Brain microvascular endothelial cell (primary cell): ENCODE data around the gene PRKN.

Experiments
- DNase-seq: peaks from one replicate; pipeline ENCODE4 v3.0.0-alpha.2; 2020
- H3K27ac ChIP-seq: fragments of 250-450 bp; sonication (Bioruptor Pico); 2 replicates; pipeline ENCODE4 v1.5.1; 2020; ENCODE audit warnings: mild to moderate bottlenecking, moderate library complexity
- H3K27me3 ChIP-seq: fragments of 250-450 bp; sonication (Bioruptor Pico); replicated peaks from 2 replicates; pipeline ENCODE4 v1.5.1; 2020; ENCODE audit warnings: mild to moderate bottlenecking
- H3K36me3 ChIP-seq: fragments of 250-450 bp; sonication (Bioruptor Pico); replicated peaks from 2 replicates; pipeline ENCODE4 v1.5.1; 2020; ENCODE audit warnings: mild to moderate bottlenecking
- H3K4me3 ChIP-seq: 2 replicates; pipeline ENCODE4 v1.5.1; 2011; ENCODE audit warnings: low read depth, mild to moderate bottlenecking, control low read depth, low read length, moderate library complexity
- CTCF ChIP-seq: IDR thresholded peaks from 2 replicates; pipeline ENCODE4 v1.5.1; 2011; ENCODE audit warnings: low read depth, mild to moderate bottlenecking, moderate library complexity, low read length, control low read depth, inconsistent platforms; ENCODE audit errors: missing control alignments
- in situ Hi-C: cut with HindIII; loops from 2 replicates; pipeline ENCODE4 v1.10.0; 2017; ENCODE audit warnings: low sequenced_read_pairs, low pct_ligation_motif_present

Gene PRKN

GRCh38 chr6:161366301-161366923, 1361.2 kb downstream of the PRKN start:
- no peak overlapping the region for H3K27ac ChIP-seq

DNA sequence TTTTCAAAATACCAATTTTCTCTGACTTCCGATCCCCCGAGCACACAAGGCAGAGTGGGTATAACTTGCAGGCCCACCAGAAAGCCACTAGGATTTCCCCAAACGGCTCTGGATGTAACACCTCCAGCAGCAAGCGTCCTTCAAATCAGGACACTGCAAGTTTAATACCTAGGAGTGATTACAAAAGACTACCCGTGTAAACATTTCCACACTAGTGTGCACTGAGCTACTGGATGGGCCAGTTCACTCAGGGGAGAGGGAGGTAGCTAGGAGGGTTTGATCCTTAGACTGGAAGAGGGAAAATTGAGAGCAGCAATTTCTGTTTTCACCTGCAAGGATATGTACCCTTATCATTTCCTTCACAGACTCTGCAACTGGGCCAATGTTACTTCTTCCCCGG, 1361.9 kb downstream of the PRKN start:
- no peak for TF ChIP-seq CTCF
- Histone ChIP-seq H3K4me3 (no peak overlapping the region), H3K27ac (no peak overlapping the region), H3K27me3 (no peaks in the 10 kb centered on the region), H3K36me3 (no peaks in the 10 kb centered on the region)
- no peak for DNase-seq
- in situ Hi-C loops = loop anchor here (25.0 kb wide), 1 partner anchor 403 kb away; no protein-coding TSS in a partner anchor

More at GRCh38 chr6:161366301-161366923, 1361.2 kb downstream of the PRKN start:
- Histone ChIP-seq H3K4me3 (no peak overlapping the region), H3K36me3 (no peaks in the 10 kb centered on the region), H3K27me3 (no peaks in the 10 kb centered on the region)
- in situ Hi-C loops = loop anchor here (25.0 kb wide), 1 partner anchor 404 kb away; no protein-coding TSS in a partner anchor
- no peak for TF ChIP-seq CTCF
- DNase-seq = no peak

DNA sequence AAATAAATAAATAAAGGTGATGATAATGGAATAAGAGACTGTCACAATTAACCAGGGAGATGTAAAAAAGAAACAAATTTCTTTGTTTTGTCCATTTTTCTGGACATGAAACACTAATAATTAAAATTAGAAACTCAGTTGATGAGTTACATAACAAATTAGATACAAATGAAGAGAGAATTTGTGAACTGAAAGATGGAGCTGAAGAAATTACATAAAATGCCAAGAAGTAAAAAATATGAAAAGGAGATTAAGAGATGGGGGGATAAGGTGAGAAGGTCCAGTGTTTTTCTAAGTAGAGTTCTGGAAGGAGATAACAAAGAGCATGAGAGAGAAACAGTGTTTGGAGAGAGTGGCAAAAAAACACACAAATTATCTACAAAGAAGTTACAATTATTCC, 1364.3 kb downstream of the PRKN start:
- Histone ChIP-seq H3K4me3 (no peak overlapping the region), H3K27me3 (no peaks in the 10 kb centered on the region), H3K27ac (no peak overlapping the region), H3K36me3 (no peaks in the 10 kb centered on the region)
- TF ChIP-seq CTCF = no peak
- DNase-seq = no peak
- in situ Hi-C loops = loop anchor here (25.0 kb wide), 1 partner anchor 401 kb away; no protein-coding TSS in a partner anchor

DNA sequence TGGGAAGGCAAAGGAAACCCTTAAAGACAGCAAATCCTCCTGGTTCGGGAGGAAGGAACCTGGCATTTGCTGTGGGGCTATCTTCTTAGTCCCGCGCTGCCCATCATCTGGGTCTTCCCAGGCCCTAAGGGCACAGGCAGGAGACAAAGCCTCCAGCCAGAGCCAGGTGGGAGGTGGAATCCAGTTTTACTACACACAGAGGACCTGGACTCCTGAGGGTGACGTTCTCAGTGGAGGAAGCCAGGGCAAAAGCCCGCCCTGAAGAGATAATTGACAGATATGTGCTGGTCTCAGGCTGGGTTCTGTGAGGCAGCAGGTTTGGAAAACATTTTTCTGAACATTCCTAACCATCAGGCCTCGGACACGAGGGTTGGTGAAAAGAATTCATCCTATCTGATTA, 1365.3 kb downstream of the PRKN start:
- no peaks in the 10 kb centered on the region for H3K27me3 ChIP-seq
- TF ChIP-seq CTCF = no peak
- in situ Hi-C loops = loop anchor here (25.0 kb wide), 1 partner anchor 400 kb away; no protein-coding TSS in a partner anchor
- H3K36me3 ChIP-seq = no peaks in the 10 kb centered on the region
- H3K4me3 ChIP-seq = no peak overlapping the region
- DNase-seq = no peak
- H3K27ac ChIP-seq = no peak overlapping the region

DNA sequence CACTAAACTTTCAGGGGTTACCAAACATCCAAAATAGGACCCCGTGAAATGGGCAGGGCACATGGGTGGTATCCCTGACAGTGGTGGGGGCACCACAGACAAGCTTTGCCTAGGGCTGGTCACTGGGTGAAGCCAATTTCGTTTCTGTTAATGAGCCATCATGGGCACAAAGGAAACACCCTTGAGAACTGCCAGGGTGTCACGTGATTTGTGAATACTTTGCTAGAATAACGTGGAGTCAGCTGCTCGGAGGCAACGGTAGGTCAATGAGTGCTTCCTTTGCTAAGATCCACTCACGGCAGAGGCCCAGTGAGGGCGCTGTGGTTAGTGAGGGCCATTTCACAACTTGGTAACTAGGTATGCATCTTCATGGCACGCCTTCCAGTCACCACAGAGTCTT, 1366.0 kb downstream of the PRKN start:
- Histone ChIP-seq H3K27ac (no peak overlapping the region), H3K36me3 (no peaks in the 10 kb centered on the region), H3K27me3 (no peaks in the 10 kb centered on the region), H3K4me3 (no peak overlapping the region)
- no peak for DNase-seq
- no peak for TF ChIP-seq CTCF
- in situ Hi-C loops = loop anchor here (25.0 kb wide), 1 partner anchor 399 kb away; no protein-coding TSS in a partner anchor

DNA sequence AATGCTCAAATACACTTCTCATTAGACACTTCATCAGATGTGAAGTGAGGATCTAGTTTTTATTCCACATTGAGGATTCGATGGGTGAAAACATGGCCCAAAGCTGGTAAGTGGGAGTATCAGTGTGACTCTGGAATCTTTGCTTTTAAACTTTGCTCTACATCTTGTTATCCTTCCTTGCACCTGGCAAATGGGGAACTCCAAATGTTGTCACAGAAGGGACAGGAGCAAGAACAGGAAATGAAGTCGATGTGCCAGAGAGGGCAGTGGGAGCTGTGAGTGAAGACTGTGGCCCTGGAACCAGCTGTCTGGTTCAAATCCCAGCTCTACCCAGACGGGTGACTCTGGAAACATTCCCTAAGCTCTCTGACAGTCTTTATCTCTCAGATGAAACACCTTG, 1367.0 kb downstream of the PRKN start:
- no peak for DNase-seq
- in situ Hi-C loops = loop anchor here (25.0 kb wide), 1 partner anchor 398 kb away; no protein-coding TSS in a partner anchor
- Histone ChIP-seq H3K27me3 (no peaks in the 10 kb centered on the region), H3K36me3 (no peaks in the 10 kb centered on the region), H3K27ac (no peak overlapping the region), H3K4me3 (no peak overlapping the region)
- no peak for TF ChIP-seq CTCF
